A673 (cell line): Measurements from ENCODE around the gene ASPRV1.

ENCODE experiments used
- CTCF ChIP-seq: fragments of 300-800, 200-600 bp; sonication (generic); conservative IDR thresholded peaks from 2 replicates; pipeline ENCODE4 v1.5.1; 2017; ENCODE audit warnings: low read depth, mild to moderate bottlenecking, antibody characterized with exemption, low read length, moderate library complexity, mixed read lengths
- EZH2 ChIP-seq: fragments of 200-600 bp; sonication (generic); IDR thresholded peaks from 2 replicates; pipeline ENCODE4 v1.6.1; 2017; ENCODE audit warnings: borderline replicate concordance, low read depth, mild to moderate bottlenecking, mixed read lengths, antibody characterized with exemption, low read length; ENCODE audit not compliant: poor library complexity, severe bottlenecking

- TF ChIP-seq EZH2 (no peak), CTCF (no peak)
These were observed 13.9 kb upstream of the ASPRV1 start for GRCh38 chr2:69975136-69975852.
